ENCODE results near the gene MBOAT2. TPM values are rescaled to one million over a fixed set of nuclear protein-coding genes. Genes with fewer than 3 reads are reported as not detected.
A peak's percentile ranks its signal among the peaks of the same experiment; 100 is the strongest.

MBOAT2 gene
- total RNA-seq, 3 donors from 2014 or later: 36.1 to 65.6 (median 50.6) TPM

DNA sequence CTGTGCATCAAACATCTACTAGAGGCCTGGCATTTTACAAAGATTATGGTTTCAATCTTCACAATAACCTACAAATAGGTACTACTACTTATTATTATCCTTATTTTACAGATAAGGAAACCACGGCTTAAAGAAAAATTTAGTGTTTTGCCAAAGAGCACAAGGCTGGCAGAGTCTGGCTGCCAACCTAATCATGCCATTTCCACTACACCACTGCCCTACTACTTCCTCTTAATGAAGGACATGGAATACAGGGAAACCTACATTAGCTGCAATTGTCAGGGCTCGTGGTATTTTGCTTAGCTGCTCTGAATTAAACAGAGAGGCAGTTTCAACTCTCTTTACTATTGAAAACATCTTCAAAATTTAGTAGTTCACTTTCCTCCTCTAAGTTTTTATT is 5.9 kb downstream of the MBOAT2 start:
- H3K9me3 ChIP-seq: no peaks in the 10 kb centered on the region
- peaks cover 24% of the 10 kb centered on the region for H3K4me1 ChIP-seq (ENCODE audit: low read depth)
- no peaks in the 10 kb centered on the region for H3K36me3 ChIP-seq (ENCODE audit: low read depth)
- no peak overlapping the region for H3K4me3 ChIP-seq
- no peak for TF ChIP-seq CTCF (IDR thresholded peaks at IDR 0.05)
- ATAC-seq (no peak), DNase-seq (no peak)
- intact Hi-C loops (cut with DNase I, micrococcal nuclease): no loop called here

DNA sequence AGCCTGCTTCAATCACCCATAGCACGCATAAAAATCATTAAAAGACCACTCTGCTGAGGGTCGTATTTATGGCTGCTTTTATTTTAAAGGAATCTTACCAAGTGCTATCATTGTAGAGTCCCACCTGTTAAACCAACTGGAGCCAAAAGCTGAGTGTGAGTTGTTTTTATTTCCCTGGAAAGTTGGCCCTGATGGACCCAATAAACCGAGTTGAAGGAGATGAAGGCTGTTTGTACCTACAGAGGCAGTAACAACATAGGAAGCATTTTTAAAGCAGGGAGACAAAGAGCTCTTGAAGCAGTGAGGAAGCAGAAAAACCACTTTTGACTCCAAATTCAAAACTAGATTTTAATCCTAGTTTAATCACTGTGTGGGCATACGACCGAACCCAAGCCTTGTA is 6.4 kb downstream of the MBOAT2 start:
- no peak for TF ChIP-seq CTCF (IDR thresholded peaks at IDR 0.05)
- H3K9me3 ChIP-seq: no peaks in the 10 kb centered on the region
- H3K36me3 ChIP-seq (ENCODE audit: low read depth): no peaks in the 10 kb centered on the region
- intact Hi-C loops (cut with DNase I, micrococcal nuclease): no loop called here
- H3K4me3 ChIP-seq: no peak overlapping the region
- peaks cover 24% of the 10 kb centered on the region for H3K4me1 ChIP-seq (ENCODE audit: low read depth)
- DNase-seq (peak in 1 of 3 donors; percentile 64), ATAC-seq (peak; percentile 60)

DNA sequence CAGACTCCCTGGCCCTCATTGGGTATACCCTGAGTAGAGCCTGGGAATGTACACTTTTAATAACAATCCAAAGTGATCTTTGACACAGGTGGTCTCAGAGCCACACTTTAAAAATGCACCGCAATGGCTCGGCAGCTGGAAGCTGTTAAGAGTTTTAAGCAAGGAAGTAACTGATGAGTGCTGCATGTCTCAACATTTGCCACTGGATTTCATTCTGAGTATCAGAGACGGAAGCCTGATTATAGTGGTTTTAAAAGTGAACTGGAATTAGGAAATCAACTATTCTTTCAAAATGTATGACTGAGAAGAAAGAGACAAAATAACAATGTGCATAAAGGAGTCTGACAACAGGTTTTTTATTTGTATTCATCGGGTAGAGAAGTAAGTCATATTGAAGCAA is 7.5 kb downstream of the MBOAT2 start:
- peaks cover 20% of the 10 kb centered on the region for H3K4me1 ChIP-seq (ENCODE audit: low read depth)
- no peaks in the 10 kb centered on the region for H3K36me3 ChIP-seq (ENCODE audit: low read depth)
- no peak overlapping the region for H3K4me3 ChIP-seq
- DNase-seq: no peak
- intact Hi-C loops (cut with DNase I, micrococcal nuclease): no loop called here
- no peak for ATAC-seq
- no peak for TF ChIP-seq CTCF (IDR thresholded peaks at IDR 0.05)
- H3K9me3 ChIP-seq: no peaks in the 10 kb centered on the region

DNA sequence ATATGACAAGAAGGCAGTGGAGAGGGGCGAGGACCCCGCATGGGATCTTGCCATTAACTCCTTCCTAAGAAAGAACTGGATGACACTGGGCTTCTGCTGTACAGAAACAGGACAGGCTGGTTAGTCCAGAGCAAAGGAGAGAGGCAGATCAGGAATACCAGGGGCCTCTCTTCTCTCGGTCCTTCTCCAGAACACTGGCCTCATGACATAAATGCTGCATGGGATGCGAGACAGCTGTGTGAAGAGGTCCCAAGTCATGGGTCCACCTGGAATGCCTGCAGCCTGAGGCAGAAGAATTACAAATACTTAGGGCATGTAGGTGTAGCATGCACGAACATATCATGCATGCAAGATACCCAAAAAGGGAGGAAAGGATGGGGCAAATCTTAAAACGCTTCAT is 9.1 kb downstream of the MBOAT2 start:
- ATAC-seq: peak; percentile 3
- no peak for TF ChIP-seq CTCF (IDR thresholded peaks at IDR 0.05)
- H3K9me3 ChIP-seq: no peaks in the 10 kb centered on the region
- intact Hi-C loops (cut with DNase I, micrococcal nuclease): no loop called here
- H3K36me3 ChIP-seq (ENCODE audit: low read depth): no peaks in the 10 kb centered on the region
- peaks cover 10% of the 10 kb centered on the region for H3K4me1 ChIP-seq (ENCODE audit: low read depth)
- DNase-seq: no peak
- no peak overlapping the region for H3K4me3 ChIP-seq

- no peak for TF ChIP-seq CTCF (IDR thresholded peaks at IDR 0.05)
- Histone ChIP-seq H3K36me3 (ENCODE audit: low read depth) (no peaks in the 10 kb centered on the region), H3K4me1 (ENCODE audit: low read depth) (peaks cover 8% of the 10 kb centered on the region), H3K9me3 (no peaks in the 10 kb centered on the region), H3K4me3 (no peak overlapping the region)
- ATAC-seq (peak; percentile 90), DNase-seq (no peak)
- intact Hi-C loops (cut with DNase I, micrococcal nuclease): no loop called here
Observed at GRCh38 chr2:8993902-8994278, 9.6 kb downstream of the MBOAT2 start.

DNA sequence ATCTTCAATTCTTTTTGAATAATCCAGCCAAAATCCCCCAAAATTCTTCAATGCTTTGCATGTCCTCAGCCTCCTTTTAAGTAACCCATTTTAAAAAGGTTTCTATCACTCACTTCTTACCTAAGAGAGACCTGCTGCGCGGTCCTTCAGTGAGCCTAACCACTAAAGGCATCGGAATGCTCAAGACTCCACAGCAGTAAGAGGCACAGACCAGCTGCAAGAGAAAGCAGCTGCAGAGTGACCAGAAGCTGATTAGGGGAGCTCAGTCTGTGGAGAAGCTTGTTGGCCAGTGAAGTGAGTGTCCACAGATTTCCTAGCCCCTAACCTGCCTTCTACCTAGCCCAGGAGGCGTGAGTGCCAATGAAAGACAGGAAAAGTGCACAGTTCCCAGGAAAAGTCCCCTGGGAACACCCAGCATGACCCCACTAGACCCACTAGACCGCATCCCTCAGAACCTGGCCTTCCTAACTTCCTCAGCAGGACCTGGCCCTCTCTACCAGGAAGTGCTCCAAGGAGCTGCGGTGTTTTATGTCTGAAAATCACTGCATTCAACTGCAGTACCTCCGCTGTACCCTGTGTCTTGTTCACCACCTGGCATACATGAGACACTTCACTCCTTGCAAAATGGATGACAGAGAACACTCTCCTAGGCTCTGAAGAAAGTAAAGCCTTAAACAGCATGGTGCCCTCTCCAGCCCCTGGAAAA is 10.1 kb downstream of the MBOAT2 start:
- intact Hi-C loops (cut with DNase I, micrococcal nuclease): no loop called here
- H3K4me1 ChIP-seq (ENCODE audit: low read depth): peaks cover 8% of the 10 kb centered on the region
- H3K36me3 ChIP-seq (ENCODE audit: low read depth): no peaks in the 10 kb centered on the region
- ATAC-seq: peak; percentile 52
- H3K9me3 ChIP-seq: no peaks in the 10 kb centered on the region
- H3K4me3 ChIP-seq: no peak overlapping the region
- no peak for DNase-seq
- TF ChIP-seq CTCF (IDR thresholded peaks at IDR 0.05): no peak
